Prostate gland (tissue), 2 donors: Measurements from ENCODE around the gene SVOPL. TPM values are rescaled to one million over a fixed set of nuclear protein-coding genes. Genes with fewer than 3 reads are reported as not detected.

Source experiments
- DNase-seq: peaks from one replicate; pipeline ENCODE4 v3.0.0-alpha.2; 2019; ENCODE audit warnings: low spot score
- H3K27ac ChIP-seq, 2 donors: fragments of 200-600 bp; sonication (generic); 2 replicates each; pipeline ENCODE4 v1.5.1; 2017 to 2019
- H3K27me3 ChIP-seq: fragments of 200-600 bp; sonication (generic); replicated peaks from 2 replicates; pipeline ENCODE4 v1.5.1; 2019; ENCODE audit not compliant: insufficient read depth
- H3K36me3 ChIP-seq, 2 donors: fragments of 200-600 bp; sonication (generic); 1 replicate in 1 of 2; 2 replicates in 1 of 2; pipeline versions ENCODE4 v1.5.1 to v1.8.1; 2017 to 2019
- H3K4me1 ChIP-seq: fragments of 200-600 bp; sonication (generic); replicated peaks from 2 replicates; pipeline ENCODE4 v1.5.1; 2019
- H3K4me3 ChIP-seq, 2 donors: fragments of 200-600 bp; sonication (generic); 2 replicates each; pipeline ENCODE4 v1.5.1; 2017 to 2019
- H3K9me3 ChIP-seq: fragments of 200-600 bp; sonication (generic); 2 replicates; pipeline ENCODE4 v1.5.1; 2017
- POLR2A ChIP-seq: fragments of 450-650 bp; IDR thresholded peaks from one replicate; pipeline ENCODE4 v1.6.1; 2016; ENCODE audit warnings: antibody characterized with exemption, mild to moderate bottlenecking
- POLR2AphosphoS5 ChIP-seq: sonication (generic); formaldehyde crosslinking; IDR thresholded peaks from one replicate; pipeline ENCODE4 v1.6.1; 2017; ENCODE audit warnings: antibody characterized with exemption
- WGBS: methylation state at CpG from one replicate; pipeline ENCODE4 v1.1.5; 2018; 5-methylcytosine and 5-hydroxymethylcytosine counted together
- intact Hi-C: fragments of 100-400 bp; cut with DNase I; formaldehyde crosslinking; loops from one replicate; pipeline ENCODE4 v1.14.2; 2022
- total RNA-seq, 2 donors: library from RNA; depleted of rRNA; stranded (reverse); fragments of >200 nt; gene quantifications; one replicate each; pipeline ENCODE4 v1.1.0, GENCODE V29; 2016
- TF ChIP-seq, protein P1 (sequence below), 4 experiments: fragments of 200-600 bp in 2 of 4; fragments of 450-650 bp in 2 of 4; sonication (generic) in 2 of 4; IDR thresholded peaks; 1 replicate in 3 of 4; 2 replicates in 1 of 4; pipeline ENCODE4 v1.5.1; 2016 to 2019; ENCODE audit warnings: antibody characterized with exemption in 4 of 4, mild to moderate bottlenecking in 2 of 4, moderate library complexity in 2 of 4

The SVOPL gene
- total RNA-seq, 2 donors from 2014 or later: 0.36 TPM; not detected in 1

DNA sequence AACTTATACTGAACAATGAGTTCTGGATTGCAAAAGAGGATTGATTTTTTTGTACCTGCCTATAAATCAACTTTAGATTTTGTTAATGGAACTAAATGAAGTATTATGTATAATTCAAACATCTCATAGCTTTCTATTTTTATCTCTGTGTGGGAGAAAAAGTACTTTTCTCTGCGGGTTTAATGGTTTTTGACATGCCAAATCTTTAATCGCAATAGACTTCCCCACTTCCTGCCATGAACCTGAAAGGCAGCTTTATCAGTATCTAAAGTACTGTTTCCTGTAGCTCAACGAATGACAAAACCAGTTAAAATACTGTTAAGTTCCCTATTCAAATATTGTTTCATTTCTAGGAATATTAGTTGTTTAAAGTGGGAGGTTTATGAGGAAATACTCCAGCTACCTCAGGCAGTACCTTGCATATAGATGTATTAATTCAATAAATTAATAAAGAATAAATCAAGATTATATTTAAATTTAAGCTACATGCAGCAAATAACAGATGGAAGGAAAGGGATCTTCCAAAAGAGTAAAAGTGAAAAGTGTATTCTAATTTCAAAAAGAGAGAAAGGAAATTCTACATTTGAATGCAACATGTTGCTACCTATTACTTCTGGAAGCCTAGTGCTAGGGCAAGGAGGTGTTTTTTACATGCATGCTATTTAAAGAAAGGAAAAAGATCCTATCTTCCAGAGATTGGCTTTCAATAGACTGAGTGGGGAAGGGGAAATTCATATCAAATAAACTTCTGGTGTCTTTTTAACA lies 75.9 kb downstream of the SVOPL start:
- Histone ChIP-seq H3K27me3 (no peaks in the 10 kb centered on the region), H3K27ac (no peak overlapping the region), H3K4me1 (no peaks in the 10 kb centered on the region), H3K4me3 (no peak overlapping the region), H3K9me3 (no peaks in the 10 kb centered on the region), H3K36me3 (no peaks in the 10 kb centered on the region)
- WGBS: 5% methylated on average over 3 of the region's 3 CpGs
- no peak for TF ChIP-seq POLR2AphosphoS5
- TF ChIP-seq, protein P1, sequence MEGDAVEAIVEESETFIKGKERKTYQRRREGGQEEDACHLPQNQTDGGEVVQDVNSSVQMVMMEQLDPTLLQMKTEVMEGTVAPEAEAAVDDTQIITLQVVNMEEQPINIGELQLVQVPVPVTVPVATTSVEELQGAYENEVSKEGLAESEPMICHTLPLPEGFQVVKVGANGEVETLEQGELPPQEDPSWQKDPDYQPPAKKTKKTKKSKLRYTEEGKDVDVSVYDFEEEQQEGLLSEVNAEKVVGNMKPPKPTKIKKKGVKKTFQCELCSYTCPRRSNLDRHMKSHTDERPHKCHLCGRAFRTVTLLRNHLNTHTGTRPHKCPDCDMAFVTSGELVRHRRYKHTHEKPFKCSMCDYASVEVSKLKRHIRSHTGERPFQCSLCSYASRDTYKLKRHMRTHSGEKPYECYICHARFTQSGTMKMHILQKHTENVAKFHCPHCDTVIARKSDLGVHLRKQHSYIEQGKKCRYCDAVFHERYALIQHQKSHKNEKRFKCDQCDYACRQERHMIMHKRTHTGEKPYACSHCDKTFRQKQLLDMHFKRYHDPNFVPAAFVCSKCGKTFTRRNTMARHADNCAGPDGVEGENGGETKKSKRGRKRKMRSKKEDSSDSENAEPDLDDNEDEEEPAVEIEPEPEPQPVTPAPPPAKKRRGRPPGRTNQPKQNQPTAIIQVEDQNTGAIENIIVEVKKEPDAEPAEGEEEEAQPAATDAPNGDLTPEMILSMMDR (IDR thresholded peaks at IDR 0.05): no peak
- no peak for TF ChIP-seq POLR2A
- intact Hi-C loops: no loop called here
- DNase-seq: no peak

DNA sequence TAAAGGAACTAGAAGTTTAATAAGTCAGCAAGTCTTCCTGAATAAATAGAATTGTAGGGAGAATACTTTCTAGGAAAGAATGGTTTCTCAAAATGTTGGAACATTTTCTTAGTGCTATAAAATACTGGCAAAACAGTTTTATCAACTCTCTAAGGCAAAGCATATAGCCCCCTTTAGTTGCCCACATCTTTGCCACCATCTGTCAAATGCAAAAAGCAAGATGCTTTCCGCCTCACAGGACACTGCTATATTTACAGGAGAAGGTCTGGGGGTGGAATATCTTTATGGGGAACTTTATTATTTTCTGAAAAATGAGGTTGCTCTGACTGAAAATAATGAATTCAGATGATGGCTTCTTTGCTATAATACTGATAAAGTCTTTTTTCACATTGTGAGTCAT lies 78.3 kb downstream of the SVOPL start:
- Histone ChIP-seq H3K27ac (no peak overlapping the region), H3K4me3 (no peak overlapping the region), H3K36me3 (no peaks in the 10 kb centered on the region), H3K9me3 (no peaks in the 10 kb centered on the region), H3K27me3 (no peaks in the 10 kb centered on the region), H3K4me1 (no peaks in the 10 kb centered on the region)
- intact Hi-C loops: no loop called here
- DNase-seq: no peak
- 91% methylated on average over 1 of the region's 1 CpG for WGBS
- TF ChIP-seq POLR2A (no peak), POLR2AphosphoS5 (no peak)
- TF ChIP-seq, protein P1 (IDR thresholded peaks at IDR 0.05): no peak

DNA sequence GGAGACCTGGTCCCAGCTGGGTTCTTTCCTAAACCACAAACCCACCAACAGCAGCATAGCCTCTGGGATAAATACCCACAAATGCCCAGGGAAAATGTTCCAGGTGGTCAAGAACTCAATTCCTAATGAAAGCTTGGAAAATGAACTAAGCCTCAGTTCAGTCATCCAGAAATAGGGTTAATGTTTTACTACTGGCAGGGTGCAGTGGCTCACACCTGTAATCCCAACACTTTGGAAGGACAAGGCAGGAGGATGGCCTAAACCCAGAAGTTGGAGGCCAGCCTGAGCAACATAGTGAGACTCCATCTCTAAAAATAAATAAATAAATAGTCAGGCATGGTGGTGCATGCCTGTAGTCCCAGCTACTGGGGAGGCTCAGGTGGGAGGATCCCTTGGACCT lies 82.2 kb downstream of the SVOPL start:
- no peak for DNase-seq
- H3K4me3 ChIP-seq: no peak overlapping the region
- intact Hi-C loops: no loop called here
- H3K36me3 ChIP-seq: no peaks in the 10 kb centered on the region
- no peaks in the 10 kb centered on the region for H3K4me1 ChIP-seq
- H3K27ac ChIP-seq: no peak overlapping the region
- TF ChIP-seq POLR2AphosphoS5 (no peak), POLR2A (no peak)
- TF ChIP-seq, protein P1 (IDR thresholded peaks at IDR 0.05): no peak
- no peaks in the 10 kb centered on the region for H3K9me3 ChIP-seq
- H3K27me3 ChIP-seq: no peaks in the 10 kb centered on the region

DNA sequence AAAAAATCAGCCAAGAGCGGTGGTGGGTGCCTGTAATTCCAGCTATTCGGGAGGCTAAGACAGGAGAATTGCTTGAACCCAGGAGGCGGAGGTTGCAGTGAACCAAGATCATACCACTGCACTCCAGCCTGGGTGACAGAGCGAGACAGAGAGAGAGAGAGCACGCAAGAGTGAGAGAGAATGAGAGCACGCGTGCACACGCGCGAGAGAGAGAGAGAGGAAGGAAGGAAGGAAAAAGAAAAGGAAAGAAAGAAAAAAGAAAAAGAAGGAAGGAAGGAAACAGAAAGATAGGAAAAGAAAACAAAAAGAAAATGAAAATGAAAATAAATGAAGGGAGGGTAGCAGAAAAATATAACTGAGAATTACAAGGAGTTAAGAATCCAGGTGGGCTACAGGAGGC lies 82.7 kb downstream of the SVOPL start:
- DNase-seq: no peak
- no peak overlapping the region for H3K27ac ChIP-seq
- H3K4me3 ChIP-seq: no peak overlapping the region
- intact Hi-C loops: no loop called here
- 97% methylated on average over 10 of the region's 10 CpGs for WGBS
- no peaks in the 10 kb centered on the region for H3K4me1 ChIP-seq
- H3K36me3 ChIP-seq: no peaks in the 10 kb centered on the region
- TF ChIP-seq, protein P1 (IDR thresholded peaks at IDR 0.05): no peak
- TF ChIP-seq POLR2AphosphoS5 (no peak), POLR2A (no peak)
- H3K9me3 ChIP-seq: no peaks in the 10 kb centered on the region
- H3K27me3 ChIP-seq: no peaks in the 10 kb centered on the region

DNA sequence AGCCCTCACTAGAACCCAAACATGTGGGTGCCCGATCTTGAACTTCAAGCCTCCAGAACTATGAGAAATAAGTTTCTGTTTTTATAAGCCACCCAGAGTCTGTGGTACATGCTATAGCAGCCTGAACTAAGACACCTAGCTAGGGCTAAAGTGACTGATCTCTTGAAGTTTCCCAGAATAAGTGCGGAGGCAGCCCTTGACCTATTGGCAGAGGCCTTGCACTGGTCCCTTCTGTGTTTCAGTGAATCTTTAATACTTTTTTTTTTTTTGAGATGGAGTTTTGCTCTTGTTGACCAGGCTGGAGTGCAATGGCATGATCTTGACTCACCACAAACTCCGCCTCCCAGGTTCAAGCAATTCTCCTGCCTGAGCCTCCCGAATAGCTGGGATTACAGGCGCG lies 85.1 kb downstream of the SVOPL start:
- Histone ChIP-seq H3K27ac (no peak overlapping the region), H3K4me3 (no peak overlapping the region), H3K4me1 (no peaks in the 10 kb centered on the region), H3K27me3 (no peaks in the 10 kb centered on the region), H3K36me3 (no peaks in the 10 kb centered on the region), H3K9me3 (no peaks in the 10 kb centered on the region)
- TF ChIP-seq POLR2AphosphoS5 (no peak), POLR2A (no peak)
- TF ChIP-seq, protein P1 (IDR thresholded peaks at IDR 0.05): no peak
- WGBS: 97% methylated on average over 6 of the region's 6 CpGs
- intact Hi-C loops: no loop called here
- no peak for DNase-seq
